Liver (tissue), 9 donors: ENCODE data around the gene PLA2R1. TPM values are rescaled to one million over a fixed set of nuclear protein-coding genes. Genes with fewer than 3 reads are reported as not detected.

ENCODE experiments used
- DNase-seq: peaks from one replicate; pipeline ENCODE4 v3.0.0-alpha.2; 2017; ENCODE audit warnings: low spot score
- H3K27ac ChIP-seq, 2 donors: one replicate each; pipeline ENCODE4 v1.7.0; 2013; ENCODE audit warnings: inconsistent platforms in 2 of 2, low read length in 2 of 2, control low read depth in 1 of 2, low read depth in 1 of 2, mild to moderate bottlenecking in 1 of 2
- H3K27me3 ChIP-seq, 4 donors: one replicate each; pipeline versions ENCODE4 v1.6.1 to v1.7.0; 2013; ENCODE audit warnings: low read length in 3 of 4, inconsistent platforms in 1 of 4, mild to moderate bottlenecking in 1 of 4, moderate library complexity in 1 of 4; ENCODE audit not compliant: control insufficient read depth in 4 of 4, insufficient read depth in 4 of 4
- H3K36me3 ChIP-seq, 4 donors: one replicate each; pipeline versions ENCODE4 v1.6.1 to v1.7.0; 2013; ENCODE audit warnings: low read length in 3 of 4, mild to moderate bottlenecking in 3 of 4, low read depth in 1 of 4, moderate library complexity in 1 of 4; ENCODE audit not compliant: control insufficient read depth in 4 of 4, insufficient read depth in 3 of 4
- H3K4me1 ChIP-seq, 4 donors: one replicate each; pipeline versions ENCODE4 v1.6.1 to v1.7.0; 2013; ENCODE audit warnings: low read length in 3 of 4, mild to moderate bottlenecking in 3 of 4, moderate library complexity in 1 of 4; ENCODE audit not compliant: control insufficient read depth in 4 of 4, insufficient read depth in 4 of 4
- H3K4me3 ChIP-seq, 3 donors: one replicate each; pipeline versions ENCODE4 v1.6.1 to v1.7.0; 2013; ENCODE audit warnings: low read length in 3 of 3, control low read depth in 1 of 3, low read depth in 1 of 3, mild to moderate bottlenecking in 1 of 3
- H3K9ac ChIP-seq, 2 donors: one replicate each; pipeline ENCODE4 v1.7.0; 2013; ENCODE audit warnings: low read length in 2 of 2, mild to moderate bottlenecking in 2 of 2, moderate library complexity in 2 of 2, control low read depth in 1 of 2, low read depth in 1 of 2
- H3K9me3 ChIP-seq, 4 donors: one replicate each; pipeline versions ENCODE4 v1.6.1 to v1.7.0; 2013; ENCODE audit warnings: low read length in 3 of 4; ENCODE audit not compliant: control insufficient read depth in 4 of 4
- EGR1 ChIP-seq, 2 donors: IDR thresholded peaks; 2 replicates each; pipeline ENCODE4 v1.6.1; 2016 to 2018; ENCODE audit warnings: antibody characterized with exemption in 2 of 2, low read depth in 2 of 2
- FOXA1 ChIP-seq: IDR thresholded peaks from 2 replicates; pipeline ENCODE4 v1.6.1; 2016; ENCODE audit warnings: antibody characterized with exemption
- FOXA2 ChIP-seq: IDR thresholded peaks from 2 replicates; pipeline ENCODE4 v1.6.1; 2016; ENCODE audit warnings: antibody characterized with exemption
- GABPA ChIP-seq, 2 donors: IDR thresholded peaks in 1 of 2; conservative IDR thresholded peaks in 1 of 2; 2 replicates each; pipeline ENCODE4 v1.6.1; 2016; ENCODE audit warnings: antibody characterized with exemption in 2 of 2, mild to moderate bottlenecking in 1 of 2, moderate library complexity in 1 of 2
- HNF4A ChIP-seq, 2 donors: conservative IDR thresholded peaks; 2 replicates each; pipeline ENCODE4 v1.6.1; 2016; ENCODE audit warnings: antibody characterized with exemption in 2 of 2, mild to moderate bottlenecking in 2 of 2
- HNF4G ChIP-seq: IDR thresholded peaks from 2 replicates; pipeline ENCODE4 v1.6.1; 2016; ENCODE audit warnings: antibody characterized with exemption
- JUND ChIP-seq, 2 donors: IDR thresholded peaks; 2 replicates each; pipeline ENCODE4 v1.6.1; 2016; ENCODE audit warnings: antibody characterized with exemption in 2 of 2
- NR2F2 ChIP-seq: IDR thresholded peaks from 2 replicates; pipeline ENCODE4 v1.6.1; 2016; ENCODE audit warnings: antibody characterized with exemption
- RAD21 ChIP-seq, 2 donors: IDR thresholded peaks; 2 replicates each; pipeline ENCODE4 v1.6.1; 2016; ENCODE audit warnings: antibody characterized with exemption in 2 of 2, mild to moderate bottlenecking in 2 of 2
- RXRA ChIP-seq, 2 donors: IDR thresholded peaks; 2 replicates each; pipeline ENCODE4 v1.6.1; 2017 to 2018; ENCODE audit warnings: antibody characterized with exemption in 2 of 2, mild to moderate bottlenecking in 1 of 2
- SP1 ChIP-seq: IDR thresholded peaks from 2 replicates; pipeline ENCODE4 v1.6.1; 2018; ENCODE audit warnings: antibody characterized with exemption, mild to moderate bottlenecking
- TAF1 ChIP-seq: conservative IDR thresholded peaks from 2 replicates; pipeline ENCODE4 v1.6.1; 2016; ENCODE audit warnings: antibody characterized with exemption, mild to moderate bottlenecking
- YY1 ChIP-seq: IDR thresholded peaks from 2 replicates; pipeline ENCODE4 v1.6.1; 2016; ENCODE audit warnings: antibody characterized with exemption, mild to moderate bottlenecking
- WGBS: extraction: QIAGEN DNeasy Blood & Tissue Kit; methylation state at CpG from one replicate; pipeline ENCODE4 v1.1.7; 2013; 5-methylcytosine and 5-hydroxymethylcytosine counted together
- polyA plus RNA-seq, 2 donors: library from polyadenylated mRNA; stranded (reverse) in 1 of 2; unstranded in 1 of 2; fragments of 200-250 nt in 1 of 2; fragments of >200 nt in 1 of 2; fragmentation: Nextera tagmentation in 1 of 2; extraction: Ambion mirVana in 1 of 2; gene quantifications; one replicate each; pipeline versions ENCODE4 v1.2.1 to v1.2.3, GENCODE V29; 2013 to 2015
- total RNA-seq, 2 donors: library from RNA; depleted of rRNA; stranded (reverse); fragments of >200 nt; gene quantifications; one replicate each; pipeline ENCODE4 v1.2.3, GENCODE V29; 2014
- TF ChIP-seq, protein P1 (sequence below): IDR thresholded peaks from 2 replicates; pipeline ENCODE4 v1.6.1; 2016; ENCODE audit warnings: antibody characterized with exemption
- TF ChIP-seq, protein P2 (sequence below): IDR thresholded peaks from 2 replicates; pipeline ENCODE4 v1.6.1; 2016; ENCODE audit warnings: antibody characterized with exemption
- TF ChIP-seq, protein P3 (sequence below): IDR thresholded peaks from 2 replicates; pipeline ENCODE4 v1.6.1; 2016; ENCODE audit warnings: antibody characterized with exemption
- TF ChIP-seq, protein P4 (sequence below): IDR thresholded peaks from 2 replicates; pipeline ENCODE4 v1.6.1; 2016; ENCODE audit warnings: antibody characterized with exemption, mild to moderate bottlenecking
- TF ChIP-seq, protein P5 (sequence below): fragments of 150-350 bp; IDR thresholded peaks from 2 replicates; pipeline ENCODE4 v1.5.1; 2017; ENCODE audit warnings: improper control_type of control experiment, low read depth, low read length; ENCODE audit not compliant: missing input control
- donor health status: healthy.
- donor health status: healthy.
- donor health status: healthy.
- donor health status: healthy.
- donor health status: healthy.

Gene PLA2R1
- total and polyA plus RNA-seq, 4 donors, result 0.61 to 2.3 (median 0.66) TPM

DNA sequence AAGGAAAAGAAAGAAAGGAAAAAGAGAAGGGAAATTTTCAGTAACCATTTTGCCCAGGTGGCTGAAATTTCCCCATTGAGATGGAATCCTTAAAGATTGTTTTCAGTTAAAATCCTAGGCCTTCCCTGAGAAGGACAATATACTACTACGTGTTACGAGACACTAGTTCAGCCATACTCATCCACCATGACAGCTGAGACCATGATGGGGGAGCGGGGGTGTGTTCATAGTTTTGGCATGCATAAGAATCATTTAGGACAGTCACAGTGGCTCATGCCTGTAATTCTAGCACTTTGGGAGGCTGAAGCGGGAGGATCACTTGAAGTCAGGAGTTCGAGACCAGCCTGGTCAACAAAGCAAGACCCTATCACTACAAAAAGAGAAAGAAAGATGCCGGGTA lies 28.0 kb downstream of the PLA2R1 start:
- TF ChIP-seq GABPA (IDR thresholded peaks at IDR 0.05 in 1 of 2, conservative IDR thresholded peaks at IDR 0.05 in 1 of 2) (no peak), JUND (IDR thresholded peaks at IDR 0.05) (no peak), YY1 (no peak), SP1 (no peak), TAF1 (no peak), HNF4A (conservative IDR thresholded peaks at IDR 0.05) (no peak), EGR1 (IDR thresholded peaks at IDR 0.05; ENCODE audit: low read depth in 2 of 2) (no peak), RXRA (IDR thresholded peaks at IDR 0.05) (no peak), HNF4G (no peak), RAD21 (IDR thresholded peaks at IDR 0.05) (no peak), NR2F2 (no peak)
- TF ChIP-seq, protein P1, sequence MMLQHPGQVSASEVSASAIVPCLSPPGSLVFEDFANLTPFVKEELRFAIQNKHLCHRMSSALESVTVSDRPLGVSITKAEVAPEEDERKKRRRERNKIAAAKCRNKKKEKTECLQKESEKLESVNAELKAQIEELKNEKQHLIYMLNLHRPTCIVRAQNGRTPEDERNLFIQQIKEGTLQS, result no peak
- TF ChIP-seq, protein P2, sequence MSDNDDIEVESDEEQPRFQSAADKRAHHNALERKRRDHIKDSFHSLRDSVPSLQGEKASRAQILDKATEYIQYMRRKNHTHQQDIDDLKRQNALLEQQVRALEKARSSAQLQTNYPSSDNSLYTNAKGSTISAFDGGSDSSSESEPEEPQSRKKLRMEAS, result no peak
- TF ChIP-seq, protein P3, sequence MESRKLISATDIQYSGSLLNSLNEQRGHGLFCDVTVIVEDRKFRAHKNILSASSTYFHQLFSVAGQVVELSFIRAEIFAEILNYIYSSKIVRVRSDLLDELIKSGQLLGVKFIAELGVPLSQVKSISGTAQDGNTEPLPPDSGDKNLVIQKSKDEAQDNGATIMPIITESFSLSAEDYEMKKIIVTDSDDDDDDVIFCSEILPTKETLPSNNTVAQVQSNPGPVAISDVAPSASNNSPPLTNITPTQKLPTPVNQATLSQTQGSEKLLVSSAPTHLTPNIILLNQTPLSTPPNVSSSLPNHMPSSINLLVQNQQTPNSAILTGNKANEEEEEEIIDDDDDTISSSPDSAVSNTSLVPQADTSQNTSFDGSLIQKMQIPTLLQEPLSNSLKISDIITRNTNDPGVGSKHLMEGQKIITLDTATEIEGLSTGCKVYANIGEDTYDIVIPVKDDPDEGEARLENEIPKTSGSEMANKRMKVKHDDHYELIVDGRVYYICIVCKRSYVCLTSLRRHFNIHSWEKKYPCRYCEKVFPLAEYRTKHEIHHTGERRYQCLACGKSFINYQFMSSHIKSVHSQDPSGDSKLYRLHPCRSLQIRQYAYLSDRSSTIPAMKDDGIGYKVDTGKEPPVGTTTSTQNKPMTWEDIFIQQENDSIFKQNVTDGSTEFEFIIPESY, result no peak
- TF ChIP-seq, protein P4, sequence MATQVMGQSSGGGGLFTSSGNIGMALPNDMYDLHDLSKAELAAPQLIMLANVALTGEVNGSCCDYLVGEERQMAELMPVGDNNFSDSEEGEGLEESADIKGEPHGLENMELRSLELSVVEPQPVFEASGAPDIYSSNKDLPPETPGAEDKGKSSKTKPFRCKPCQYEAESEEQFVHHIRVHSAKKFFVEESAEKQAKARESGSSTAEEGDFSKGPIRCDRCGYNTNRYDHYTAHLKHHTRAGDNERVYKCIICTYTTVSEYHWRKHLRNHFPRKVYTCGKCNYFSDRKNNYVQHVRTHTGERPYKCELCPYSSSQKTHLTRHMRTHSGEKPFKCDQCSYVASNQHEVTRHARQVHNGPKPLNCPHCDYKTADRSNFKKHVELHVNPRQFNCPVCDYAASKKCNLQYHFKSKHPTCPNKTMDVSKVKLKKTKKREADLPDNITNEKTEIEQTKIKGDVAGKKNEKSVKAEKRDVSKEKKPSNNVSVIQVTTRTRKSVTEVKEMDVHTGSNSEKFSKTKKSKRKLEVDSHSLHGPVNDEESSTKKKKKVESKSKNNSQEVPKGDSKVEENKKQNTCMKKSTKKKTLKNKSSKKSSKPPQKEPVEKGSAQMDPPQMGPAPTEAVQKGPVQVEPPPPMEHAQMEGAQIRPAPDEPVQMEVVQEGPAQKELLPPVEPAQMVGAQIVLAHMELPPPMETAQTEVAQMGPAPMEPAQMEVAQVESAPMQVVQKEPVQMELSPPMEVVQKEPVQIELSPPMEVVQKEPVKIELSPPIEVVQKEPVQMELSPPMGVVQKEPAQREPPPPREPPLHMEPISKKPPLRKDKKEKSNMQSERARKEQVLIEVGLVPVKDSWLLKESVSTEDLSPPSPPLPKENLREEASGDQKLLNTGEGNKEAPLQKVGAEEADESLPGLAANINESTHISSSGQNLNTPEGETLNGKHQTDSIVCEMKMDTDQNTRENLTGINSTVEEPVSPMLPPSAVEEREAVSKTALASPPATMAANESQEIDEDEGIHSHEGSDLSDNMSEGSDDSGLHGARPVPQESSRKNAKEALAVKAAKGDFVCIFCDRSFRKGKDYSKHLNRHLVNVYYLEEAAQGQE, result no peak
- Histone ChIP-seq H3K27ac (no peak overlapping the region), H3K4me3 (no peak overlapping the region), H3K9ac (no peak overlapping the region), H3K9me3 (no peaks in the 10 kb centered on the region), H3K27me3 (peaks cover 0 to 5% (median 1%) of the 10 kb centered on the region in 4 donors), H3K4me1 (no peaks in the 10 kb centered on the region), H3K36me3 (no peaks in the 10 kb centered on the region)
- DNase-seq, result no peak
- WGBS, result 95% methylated on average over 6 of the region's 6 CpGs

DNA sequence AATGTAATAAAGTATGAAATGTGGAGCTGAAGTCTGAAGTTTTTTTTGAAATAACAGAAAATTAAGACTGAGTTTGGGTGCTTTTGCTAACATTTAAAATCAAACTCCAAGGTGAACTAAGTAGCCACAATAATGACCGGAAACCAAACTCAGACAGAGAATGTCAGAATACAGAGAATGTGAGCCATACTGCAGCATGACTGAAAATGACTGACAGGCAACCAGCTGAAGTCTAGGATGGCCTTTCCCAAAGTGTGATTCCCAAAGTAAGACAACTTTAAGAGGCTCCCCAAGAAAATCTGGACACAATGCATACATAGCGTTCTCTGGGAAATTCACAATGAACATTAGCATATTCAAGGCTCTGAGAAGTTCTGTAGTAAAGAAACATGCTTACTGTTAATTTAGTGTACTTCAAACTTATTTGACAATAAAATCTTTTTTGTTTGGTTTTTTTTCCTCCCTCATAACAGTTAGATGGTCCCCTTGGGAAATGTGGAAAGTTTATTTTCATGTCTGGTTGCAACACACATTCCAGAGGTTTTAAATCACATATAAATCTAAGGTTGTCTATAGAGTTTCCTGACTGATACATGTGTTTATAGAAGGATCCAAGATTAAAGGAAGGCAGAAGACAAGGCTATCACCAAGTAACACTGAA lies 28.6 kb downstream of the PLA2R1 start:
- Histone ChIP-seq H3K27ac (no peak overlapping the region), H3K9me3 (no peaks in the 10 kb centered on the region), H3K36me3 (no peaks in the 10 kb centered on the region), H3K9ac (no peak overlapping the region), H3K4me1 (no peaks in the 10 kb centered on the region), H3K27me3 (peaks cover 0 to 5% (median 1%) of the 10 kb centered on the region in 4 donors), H3K4me3 (no peak overlapping the region)
- WGBS, result over 99% methylated on average over 2 of the region's 2 CpGs
- DNase-seq, result no peak
- TF ChIP-seq, protein P5, sequence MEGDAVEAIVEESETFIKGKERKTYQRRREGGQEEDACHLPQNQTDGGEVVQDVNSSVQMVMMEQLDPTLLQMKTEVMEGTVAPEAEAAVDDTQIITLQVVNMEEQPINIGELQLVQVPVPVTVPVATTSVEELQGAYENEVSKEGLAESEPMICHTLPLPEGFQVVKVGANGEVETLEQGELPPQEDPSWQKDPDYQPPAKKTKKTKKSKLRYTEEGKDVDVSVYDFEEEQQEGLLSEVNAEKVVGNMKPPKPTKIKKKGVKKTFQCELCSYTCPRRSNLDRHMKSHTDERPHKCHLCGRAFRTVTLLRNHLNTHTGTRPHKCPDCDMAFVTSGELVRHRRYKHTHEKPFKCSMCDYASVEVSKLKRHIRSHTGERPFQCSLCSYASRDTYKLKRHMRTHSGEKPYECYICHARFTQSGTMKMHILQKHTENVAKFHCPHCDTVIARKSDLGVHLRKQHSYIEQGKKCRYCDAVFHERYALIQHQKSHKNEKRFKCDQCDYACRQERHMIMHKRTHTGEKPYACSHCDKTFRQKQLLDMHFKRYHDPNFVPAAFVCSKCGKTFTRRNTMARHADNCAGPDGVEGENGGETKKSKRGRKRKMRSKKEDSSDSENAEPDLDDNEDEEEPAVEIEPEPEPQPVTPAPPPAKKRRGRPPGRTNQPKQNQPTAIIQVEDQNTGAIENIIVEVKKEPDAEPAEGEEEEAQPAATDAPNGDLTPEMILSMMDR, result no peak
- no peak for TF ChIP-seq RAD21 (IDR thresholded peaks at IDR 0.05)
- TF ChIP-seq, protein P3, result no peak
- TF ChIP-seq FOXA1, result no peak
- TF ChIP-seq, protein P4, result no peak
- TF ChIP-seq SP1, result no peak
- TF ChIP-seq NR2F2, result no peak
- TF ChIP-seq EGR1 (IDR thresholded peaks at IDR 0.05; ENCODE audit: low read depth in 2 of 2), result no peak
- TF ChIP-seq FOXA2, result no peak
- TF ChIP-seq, protein P1, result no peak
